ENCODE measurements around the gene SLC22A6. TPM values are rescaled to one million over a fixed set of nuclear protein-coding genes. Genes with fewer than 3 reads are reported as not detected.
"Not testable (repeated sequence)": the region's sequence is repeated elsewhere in the genome, so short reads cannot be mapped to it uniquely, and the experiment has no call there.

Gene SLC22A6
- polyA plus RNA-seq, 3 donors: not detected

DNA sequence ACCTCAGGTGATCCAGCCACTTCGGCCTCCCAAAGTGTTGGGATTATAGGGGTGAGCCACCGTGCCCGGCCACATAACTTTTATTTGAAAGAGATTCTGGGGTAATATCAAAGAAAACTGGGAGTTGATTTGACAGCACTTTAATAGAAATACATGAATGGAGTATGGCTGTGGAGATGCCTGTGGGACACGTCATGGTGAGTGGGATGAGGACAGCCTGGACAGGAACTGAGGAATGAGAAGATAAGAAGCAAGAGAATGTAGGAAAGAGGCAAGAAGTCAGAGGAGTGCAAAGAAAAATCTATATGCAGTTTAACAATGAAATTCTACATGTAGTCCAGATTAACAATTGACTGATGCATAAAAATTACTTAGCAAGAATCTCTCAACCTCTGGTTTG lies 31.0 kb downstream of the SLC22A6 start:
- WGBS, 3 donors: 80 to 86% (median 83%) methylated on average over 4 of the region's 4 CpGs
- no peak overlapping the region for H3K27ac ChIP-seq (ENCODE audit: low read depth, low read length)

DNA sequence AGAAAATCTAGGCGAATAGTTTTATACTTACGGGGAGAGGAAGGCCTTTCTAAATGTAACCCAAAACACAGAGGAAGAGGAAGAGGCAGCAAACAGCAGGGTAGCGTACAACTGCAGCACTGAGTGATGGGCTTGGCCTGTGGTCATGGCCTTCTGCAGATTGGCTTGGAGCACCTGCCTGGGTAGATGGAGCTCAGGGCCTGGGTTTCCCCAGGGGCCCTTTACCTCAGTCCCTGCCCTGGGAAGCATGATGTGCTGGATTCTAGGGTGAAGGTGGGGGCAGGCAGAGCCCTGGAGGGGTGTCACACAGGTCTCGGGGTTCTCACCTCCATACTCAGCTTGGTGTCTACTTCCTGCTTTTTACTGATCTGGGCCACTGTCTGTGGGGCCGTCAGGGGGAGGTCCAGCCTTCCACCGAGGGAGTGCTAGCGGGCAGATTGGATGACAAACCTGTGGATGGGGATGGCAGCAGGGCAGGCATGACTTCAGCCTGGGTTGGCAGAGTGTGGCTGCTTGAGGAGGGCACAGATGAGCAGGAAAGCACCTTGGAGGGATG lies 35.9 kb downstream of the SLC22A6 start:
- WGBS, 3 donors: 80 to 82% (median 80%) methylated on average over 7 of the region's 7 CpGs
- no peak overlapping the region for H3K27ac ChIP-seq (ENCODE audit: low read depth, low read length)

- not testable (repeated sequence) for H3K27ac ChIP-seq (ENCODE audit: low read depth, low read length)
- 92 to 95% (median 94%) methylated on average over 10 of the region's 10 CpGs for WGBS, 3 donors
Observed at GRCh38 chr11:62945538-62945937, 39.2 kb downstream of the SLC22A6 start.

DNA sequence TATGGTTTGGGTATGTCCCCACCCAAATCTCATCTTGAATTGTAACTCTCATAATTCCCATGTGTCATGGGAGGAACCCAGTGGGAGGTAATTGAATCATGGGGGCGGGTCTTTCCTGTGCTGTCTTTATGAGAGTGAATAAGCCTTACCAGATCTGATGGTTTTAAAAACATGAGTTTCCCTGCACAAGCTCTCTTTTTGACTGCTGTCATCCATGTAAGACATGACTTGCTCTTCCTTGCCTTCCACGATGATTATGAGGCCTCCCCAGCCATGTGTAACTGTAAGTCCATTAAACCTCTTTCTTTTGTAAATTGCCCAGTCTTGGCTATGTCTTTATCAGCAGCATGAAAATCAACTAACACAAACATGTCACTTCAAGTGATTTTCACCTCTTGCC lies 47.2 kb downstream of the SLC22A6 start:
- 73 to 90% (median 84%) methylated on average over 2 of the region's 2 CpGs for WGBS, 3 donors
- not testable (repeated sequence) for H3K27ac ChIP-seq (ENCODE audit: low read depth, low read length)

DNA sequence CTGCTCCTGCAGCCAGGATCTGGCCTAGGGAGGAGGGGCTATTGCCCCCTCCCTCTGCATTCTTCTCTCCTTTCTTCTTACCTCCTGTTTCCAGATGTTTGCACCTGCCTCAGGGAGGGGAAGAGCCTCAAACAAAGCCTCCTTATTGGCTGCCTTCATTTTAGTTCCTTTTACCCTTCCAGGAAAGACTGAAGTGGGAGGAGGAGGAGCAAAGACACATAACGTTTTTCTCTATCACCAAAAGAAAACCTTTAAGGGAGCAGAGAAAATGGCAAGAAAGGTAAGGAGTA lies 50.3 kb downstream of the SLC22A6 start:
- WGBS, 3 donors: 10 to 43% (median 25%) methylated on average over 1 of the region's 1 CpG
- H3K27ac ChIP-seq (ENCODE audit: low read depth, low read length): no peak overlapping the region

GRCh38 chr11:62933750-62934495 lies 50.8 kb downstream of the SLC22A6 start:
- H3K27ac ChIP-seq (ENCODE audit: low read depth, low read length): no peak overlapping the region
- 83 to 95% (median 95%) methylated on average over 5 of the region's 5 CpGs for WGBS, 3 donors

GRCh38 chr11:62933285-62933684 lies 51.5 kb downstream of the SLC22A6 start:
- no peak overlapping the region for H3K27ac ChIP-seq (ENCODE audit: low read depth, low read length)
- WGBS, 3 donors: 76 to 83% (median 79%) methylated on average over 13 of the region's 13 CpGs

DNA sequence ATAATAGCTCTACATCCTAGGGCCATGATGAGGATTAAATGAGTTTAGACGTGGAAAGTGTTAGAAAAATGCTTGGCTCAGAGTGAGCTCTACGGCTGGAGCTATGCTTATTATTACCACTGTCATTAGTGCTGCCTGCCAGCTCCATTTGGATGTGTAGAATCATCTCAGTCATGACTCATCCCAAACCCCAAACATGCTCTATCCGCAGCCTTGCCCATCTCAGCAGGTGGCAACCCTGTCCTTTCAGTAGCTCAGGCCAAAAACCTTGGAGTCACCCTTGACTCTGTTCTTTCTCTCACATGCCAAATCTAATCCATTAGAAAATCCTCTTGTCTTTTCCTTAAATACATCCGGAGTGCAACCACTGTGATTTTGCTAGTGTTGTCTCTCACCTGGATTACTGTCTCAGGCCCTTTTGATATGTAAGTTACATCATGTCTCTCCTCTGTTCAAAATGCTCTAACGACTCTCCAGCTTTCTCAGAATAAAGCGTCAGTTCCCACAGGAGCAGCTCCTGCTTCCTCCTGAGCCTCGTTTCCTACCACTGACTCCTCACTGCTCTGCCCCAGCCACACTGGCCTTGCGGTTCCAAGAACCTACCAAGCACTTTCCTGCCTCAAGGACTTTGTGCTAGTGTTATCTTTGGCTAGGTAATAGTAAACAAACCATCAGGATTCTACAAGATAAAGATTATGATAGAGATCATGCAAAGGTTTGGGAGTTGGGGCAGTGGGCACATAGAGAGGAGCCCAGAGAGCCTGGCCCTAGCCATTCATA lies 53.1 kb downstream of the SLC22A6 start:
- H3K27ac ChIP-seq (ENCODE audit: low read depth, low read length): no peak overlapping the region
- 60 to 68% (median 65%) methylated on average over 8 of the region's 8 CpGs for WGBS, 3 donors

- no peak overlapping the region for H3K27ac ChIP-seq (ENCODE audit: low read depth, low read length)
- 26 to 59% (median 53%) methylated on average over 1 of the region's 1 CpG for WGBS, 3 donors
Observed at GRCh38 chr11:62930666-62931065, 54.1 kb downstream of the SLC22A6 start.

GRCh38 chr11:62930157-62930556 lies 54.6 kb downstream of the SLC22A6 start:
- WGBS, 3 donors: 40 to 65% (median 61%) methylated on average over 4 of the region's 4 CpGs
- no peak overlapping the region for H3K27ac ChIP-seq (ENCODE audit: low read depth, low read length)

DNA sequence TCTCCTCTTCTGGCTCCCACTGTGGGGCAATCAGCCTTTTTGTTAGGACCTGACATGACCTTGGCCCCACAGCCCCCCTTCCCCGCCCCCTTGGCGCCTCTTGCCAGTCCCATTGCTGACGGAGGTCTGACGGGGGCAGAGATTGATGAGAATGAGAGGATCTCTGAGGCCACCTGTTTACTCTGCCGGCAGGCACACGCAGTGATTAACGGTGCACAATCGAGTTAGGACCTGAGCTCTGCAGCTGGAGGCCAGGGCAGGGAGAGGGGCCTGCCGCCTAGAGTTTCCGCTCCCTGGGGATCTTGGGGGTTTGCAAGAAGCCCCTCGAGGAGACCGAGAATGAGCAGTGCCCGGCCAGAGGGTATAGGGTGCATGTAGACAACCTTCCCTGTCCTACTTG lies 56.8 kb downstream of the SLC22A6 start:
- WGBS, 3 donors: 30 to 59% (median 46%) methylated on average over 13 of the region's 13 CpGs
- H3K27ac ChIP-seq (ENCODE audit: low read depth, low read length): no peak overlapping the region

GRCh38 chr11:62926680-62927455 lies 57.9 kb downstream of the SLC22A6 start:
- no peak overlapping the region for H3K27ac ChIP-seq (ENCODE audit: low read depth, low read length)
- WGBS, 3 donors: 16 to 21% (median 20%) methylated on average over 52 to 53 of the region's 53 CpGs

Other genes with a start within 250 kb of the SLC22A6 start
- 1 to 10 TPM; 1.7 to 4.2 (median 2.9) TPM for gene ZBTB3, start 230.8 kb downstream of the SLC22A6 start, polyA plus RNA-seq
- gene POLR2G, start 223.4 kb downstream of the SLC22A6 start, polyA plus RNA-seq: 100 to 1,000 TPM in 1 of 3 donors, 10 to 100 TPM in 2; 53.7 to 104 (median 86.3) TPM
- gene TAF6L, start 213.6 kb downstream of the SLC22A6 start, polyA plus RNA-seq: 10 to 100 TPM; 13.1 to 18.2 (median 14.7) TPM
- gene TMEM179B, start 197.6 kb downstream of the SLC22A6 start, polyA plus RNA-seq: 10 to 100 TPM; 46.0 to 65.1 (median 48.4) TPM
- 10 to 100 TPM; 16.2 to 19.9 (median 19.3) TPM for gene TMEM223, start 193.0 kb downstream of the SLC22A6 start, polyA plus RNA-seq
- 10 to 100 TPM; 45.1 to 85.1 (median 68.3) TPM for gene NXF1, start 179.5 kb downstream of the SLC22A6 start, polyA plus RNA-seq
- 10 to 100 TPM; 29.6 to 40.2 (median 32.2) TPM for gene STX5, start 152.9 kb downstream of the SLC22A6 start, polyA plus RNA-seq
- not detected for gene TEX54, start 152.1 kb downstream of the SLC22A6 start, polyA plus RNA-seq
- gene WDR74, start 145.4 kb downstream of the SLC22A6 start, polyA plus RNA-seq: 10 to 100 TPM; 21.3 to 52.5 (median 37.5) TPM
- gene SLC3A2, start 104.1 kb downstream of the SLC22A6 start, polyA plus RNA-seq: 100 to 1,000 TPM in 2 of 3 donors, 10 to 100 TPM in 1; 62.6 to 146 (median 103) TPM
- under 1 TPM in 1 of 3 donors, not detected in 2; 0.10 TPM for gene CHRM1, start 63.6 kb downstream of the SLC22A6 start, polyA plus RNA-seq
- gene SLC22A8, start 30.9 kb upstream of the SLC22A6 start, polyA plus RNA-seq: not detected
- gene SLC22A24, start 159.3 kb upstream of the SLC22A6 start, polyA plus RNA-seq: not detected